Fibroblast of pulmonary artery (primary cell): ENCODE measurements around the gene C12orf75.

Experiments used
- DNase-seq: peaks from one replicate; pipeline ENCODE4 v3.0.0-alpha.2; 2010; ENCODE audit warnings: low read depth
- H3K4me3 ChIP-seq: replicated peaks from 2 replicates; pipeline ENCODE4 v1.5.1; 2011; ENCODE audit warnings: low read depth, mild to moderate bottlenecking, control low read depth, low read length, moderate library complexity
- TF ChIP-seq, protein P1 (sequence below): IDR thresholded peaks from 2 replicates; pipeline ENCODE4 v1.5.1; 2011; ENCODE audit warnings: mild to moderate bottlenecking, control low read depth, low read length, inconsistent platforms; ENCODE audit errors: missing control alignments

The C12orf75 gene

DNA sequence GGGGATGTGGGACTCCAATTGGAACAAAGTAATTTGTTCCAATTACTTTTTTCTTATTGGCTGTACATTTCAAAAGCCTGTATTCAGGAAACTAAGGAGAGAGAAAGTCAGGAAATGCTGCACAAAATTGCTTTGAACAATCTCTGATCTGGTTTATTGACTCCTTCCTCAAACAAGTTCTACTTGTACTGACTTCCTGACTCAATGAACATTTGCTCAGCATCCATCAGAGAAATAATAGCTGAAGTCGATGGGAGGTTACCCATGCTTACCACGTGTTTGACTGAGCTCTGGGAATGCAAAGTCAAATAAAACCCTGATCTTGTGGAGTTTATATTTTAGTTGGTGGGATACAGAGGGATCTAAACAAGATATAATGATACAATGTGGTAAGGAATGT lies 15.4 kb upstream of the C12orf75 start:
- TF ChIP-seq, protein P1, sequence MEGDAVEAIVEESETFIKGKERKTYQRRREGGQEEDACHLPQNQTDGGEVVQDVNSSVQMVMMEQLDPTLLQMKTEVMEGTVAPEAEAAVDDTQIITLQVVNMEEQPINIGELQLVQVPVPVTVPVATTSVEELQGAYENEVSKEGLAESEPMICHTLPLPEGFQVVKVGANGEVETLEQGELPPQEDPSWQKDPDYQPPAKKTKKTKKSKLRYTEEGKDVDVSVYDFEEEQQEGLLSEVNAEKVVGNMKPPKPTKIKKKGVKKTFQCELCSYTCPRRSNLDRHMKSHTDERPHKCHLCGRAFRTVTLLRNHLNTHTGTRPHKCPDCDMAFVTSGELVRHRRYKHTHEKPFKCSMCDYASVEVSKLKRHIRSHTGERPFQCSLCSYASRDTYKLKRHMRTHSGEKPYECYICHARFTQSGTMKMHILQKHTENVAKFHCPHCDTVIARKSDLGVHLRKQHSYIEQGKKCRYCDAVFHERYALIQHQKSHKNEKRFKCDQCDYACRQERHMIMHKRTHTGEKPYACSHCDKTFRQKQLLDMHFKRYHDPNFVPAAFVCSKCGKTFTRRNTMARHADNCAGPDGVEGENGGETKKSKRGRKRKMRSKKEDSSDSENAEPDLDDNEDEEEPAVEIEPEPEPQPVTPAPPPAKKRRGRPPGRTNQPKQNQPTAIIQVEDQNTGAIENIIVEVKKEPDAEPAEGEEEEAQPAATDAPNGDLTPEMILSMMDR: no peak
- DNase-seq: no peak
- no peak overlapping the region for H3K4me3 ChIP-seq

DNA sequence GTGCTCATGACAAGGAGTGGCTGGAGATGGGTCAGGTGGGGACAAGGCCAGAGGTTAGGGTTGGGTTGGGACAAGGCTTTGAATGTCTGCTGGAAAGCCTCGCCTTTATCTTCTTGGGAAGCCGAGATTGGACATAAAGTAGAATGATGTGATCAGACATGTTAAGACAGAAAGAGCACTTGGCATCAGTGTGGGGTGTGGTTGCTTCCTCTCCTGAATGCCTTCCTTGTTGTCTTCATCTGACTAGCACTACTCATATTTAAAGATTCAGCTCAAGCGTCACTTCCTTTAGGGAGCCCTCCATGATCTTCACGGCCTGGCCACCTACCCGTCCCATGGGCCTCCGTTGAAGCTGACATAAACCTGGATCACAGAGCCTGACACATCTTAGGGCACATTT lies 14.8 kb upstream of the C12orf75 start:
- TF ChIP-seq, protein P1: no peak
- H3K4me3 ChIP-seq: no peak overlapping the region
- DNase-seq: no peak

DNA sequence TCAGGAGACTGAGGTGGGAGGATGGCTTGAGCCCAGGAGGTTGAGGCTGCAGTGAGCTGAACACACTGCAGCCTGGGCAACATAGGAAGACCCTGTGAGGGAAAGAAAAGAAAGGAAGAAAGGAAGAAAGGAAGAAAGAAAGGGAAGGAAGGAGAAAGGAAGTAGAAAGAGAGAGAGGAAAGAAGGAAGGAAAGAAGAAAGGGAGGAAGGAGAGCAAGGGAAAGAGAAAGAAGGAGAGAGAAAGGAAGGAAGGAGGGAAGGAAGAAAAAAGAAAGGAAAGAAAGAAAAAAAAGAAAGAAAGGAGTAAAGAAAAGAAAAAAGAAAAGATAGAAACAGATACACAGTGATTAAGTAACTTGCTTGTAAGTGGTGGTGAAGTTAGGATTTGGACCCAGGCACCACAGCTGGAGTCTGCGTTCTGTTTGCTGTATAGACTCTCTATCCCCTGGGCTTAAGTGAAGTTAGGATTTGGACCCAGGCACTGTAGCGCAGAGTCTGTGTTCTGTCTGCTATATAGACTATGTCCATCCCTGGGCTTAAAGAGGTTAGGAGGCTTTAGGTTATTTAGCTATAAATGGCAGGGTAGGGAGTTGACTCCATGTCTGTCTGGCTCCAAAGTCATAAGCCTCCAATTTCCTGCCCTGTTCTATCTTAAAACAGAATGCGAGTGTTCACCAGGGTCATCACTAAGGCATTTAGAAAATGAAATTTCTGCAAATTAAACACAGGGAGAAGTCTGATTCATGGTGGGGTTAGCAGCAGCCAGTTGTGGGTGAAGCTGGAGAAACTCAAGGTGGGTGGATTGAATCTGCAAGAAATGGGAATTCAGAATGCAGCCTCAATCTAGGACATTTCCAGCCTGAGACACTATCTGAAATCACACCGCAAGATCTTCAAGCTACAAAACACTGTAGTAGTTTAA lies 13.3 kb upstream of the C12orf75 start:
- no peak overlapping the region for H3K4me3 ChIP-seq
- no peak for DNase-seq
- TF ChIP-seq, protein P1: no peak

DNA sequence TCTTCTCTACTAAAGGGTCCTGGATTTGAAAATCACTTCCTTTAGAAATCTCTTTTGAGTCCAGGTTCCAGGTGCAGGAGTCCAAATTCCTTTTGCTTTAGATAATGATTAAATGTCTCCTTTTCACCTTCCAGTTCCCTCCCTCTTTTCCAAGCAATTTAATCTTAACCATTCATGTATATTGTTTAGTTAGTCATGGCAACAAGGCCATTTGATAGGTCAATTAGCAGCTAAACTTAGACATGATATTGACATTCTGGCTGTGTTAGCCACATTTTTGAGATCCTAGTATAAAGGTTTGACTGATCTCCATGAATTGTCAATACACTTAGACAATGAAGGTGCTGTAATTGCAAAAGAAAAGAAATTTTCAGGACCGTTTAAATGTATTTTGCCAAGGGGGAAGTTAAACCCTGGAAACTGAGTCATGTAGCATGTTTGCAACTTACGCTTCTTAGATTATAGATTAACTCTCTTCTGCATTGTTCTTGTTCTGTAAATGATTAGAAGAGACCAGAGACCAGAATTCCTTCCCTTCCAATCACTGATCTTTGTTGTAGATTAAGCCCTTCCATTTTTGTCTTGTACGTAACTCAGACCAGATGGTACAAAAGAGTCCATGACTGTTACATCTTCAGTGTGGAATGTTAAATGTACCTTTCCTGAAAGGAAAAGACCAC lies 12.4 kb upstream of the C12orf75 start:
- TF ChIP-seq, protein P1: no peak
- DNase-seq: no peak
- H3K4me3 ChIP-seq: no peak overlapping the region

DNA sequence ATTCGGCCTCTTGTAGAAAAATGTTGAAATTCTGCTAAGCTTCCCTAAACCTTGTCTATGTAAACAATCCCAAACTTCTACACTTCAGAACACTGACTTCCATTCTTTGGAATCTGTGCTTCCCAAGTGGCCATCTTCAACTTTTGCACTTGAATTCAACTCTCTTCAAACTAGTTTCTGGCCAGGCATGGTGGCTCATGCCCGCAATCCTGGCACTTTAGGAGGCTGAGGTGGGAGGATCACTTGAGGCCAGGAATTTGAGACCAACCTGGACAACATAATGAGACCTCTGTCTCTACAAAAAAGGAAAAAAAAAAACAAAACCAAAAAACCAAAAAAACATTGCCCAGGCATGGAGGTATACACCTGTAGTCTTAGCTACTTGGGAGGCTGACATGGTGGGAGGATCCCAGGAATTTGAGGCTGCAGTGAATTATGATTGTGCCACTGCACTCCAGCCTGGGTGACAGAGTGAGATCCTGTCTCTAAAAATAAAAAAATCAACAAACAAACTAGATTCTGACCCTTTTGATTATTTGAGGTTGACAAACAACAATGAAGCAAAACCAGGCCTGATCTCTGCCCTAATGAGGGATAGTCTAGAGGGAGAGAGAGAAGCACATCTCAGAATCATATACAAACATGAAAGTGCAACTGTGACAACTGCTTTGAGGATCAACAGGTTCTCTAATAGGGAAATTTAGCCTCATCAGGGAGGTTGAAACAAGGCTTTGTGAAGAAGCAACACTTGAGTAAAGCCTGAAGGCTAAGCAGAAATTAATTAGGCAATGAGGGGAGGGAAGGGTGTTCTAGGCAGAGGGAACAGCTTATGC lies 11.6 kb upstream of the C12orf75 start:
- no peak for DNase-seq
- TF ChIP-seq, protein P1: no peak
- no peak overlapping the region for H3K4me3 ChIP-seq

DNA sequence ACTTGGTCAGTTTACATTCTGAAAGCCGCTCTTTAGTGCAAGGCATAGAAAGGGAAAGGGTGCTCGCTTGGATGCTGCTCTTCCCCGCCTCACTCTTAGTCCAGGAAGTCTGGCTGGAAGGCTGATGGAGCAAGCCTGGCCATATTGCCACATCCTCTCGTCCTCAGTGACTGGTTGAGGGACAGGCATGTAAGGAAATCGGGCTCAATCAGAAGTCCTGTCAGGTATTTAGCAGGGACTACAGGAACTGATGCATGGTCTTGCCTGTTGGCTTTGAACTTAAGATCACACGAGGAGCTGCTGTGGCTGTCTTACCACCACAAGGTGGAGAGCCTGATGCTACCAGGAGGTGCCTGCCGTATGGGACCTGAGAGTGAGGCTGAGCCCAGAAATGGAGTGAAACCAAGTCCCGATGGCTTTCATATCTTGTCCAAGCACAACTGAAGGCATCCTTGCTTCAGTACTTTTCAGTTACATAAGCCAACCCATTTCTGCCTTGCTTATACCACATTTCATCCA lies 10.7 kb upstream of the C12orf75 start:
- TF ChIP-seq, protein P1: no peak
- DNase-seq: no peak

More for the DNA sequence above, 10.7 kb upstream of the C12orf75 start:
- H3K4me3 ChIP-seq: no peak overlapping the region
